WTC11 (cell line): Measurements from ENCODE around the gene GOLGA8A.
"Not testable (repeated sequence)": the region's sequence is repeated elsewhere in the genome, so short reads cannot be mapped to it uniquely, and the experiment has no call there.

Experiments
- ARID4B ChIP-seq: sonication (generic); formaldehyde crosslinking; IDR thresholded peaks from 2 replicates; pipeline ENCODE4 v1.8.0; 2023; ENCODE audit warnings: missing genetic modification reagents, mild to moderate bottlenecking, borderline replicate concordance
- ATF3 ChIP-seq: sonication (generic); formaldehyde crosslinking; conservative IDR thresholded peaks from 2 replicates; pipeline ENCODE4 v1.8.1; 2022; ENCODE audit warnings: mild to moderate bottlenecking, missing genetic modification reagents
- CTCF ChIP-seq: fragments of 200-600 bp; IDR thresholded peaks from 2 replicates; pipeline ENCODE4 v1.8.0; 2022; ENCODE audit warnings: antibody characterized with exemption
- E2F1 ChIP-seq: sonication (generic); formaldehyde crosslinking; IDR thresholded peaks from 2 replicates; pipeline ENCODE4 v1.8.0; 2022; ENCODE audit warnings: mild to moderate bottlenecking, missing genetic modification reagents
- ELF4 ChIP-seq: sonication (generic); formaldehyde crosslinking; IDR thresholded peaks from 2 replicates; pipeline ENCODE4 v1.8.1; 2022; ENCODE audit warnings: low read depth, mild to moderate bottlenecking, moderate library complexity, missing genetic modification reagents
- FOXJ3 ChIP-seq: sonication (generic); formaldehyde crosslinking; IDR thresholded peaks from 2 replicates; pipeline ENCODE4 v1.9.0; 2021; ENCODE audit warnings: missing genetic modification reagents, mild to moderate bottlenecking, borderline replicate concordance
- PRDM15 ChIP-seq: sonication (generic); formaldehyde crosslinking; IDR thresholded peaks from 2 replicates; pipeline ENCODE4 v1.8.0; 2022; ENCODE audit warnings: missing genetic modification reagents
- SMAD4 ChIP-seq: sonication (generic); formaldehyde crosslinking; IDR thresholded peaks from 2 replicates; pipeline ENCODE4 v1.8.0; 2022; ENCODE audit warnings: mild to moderate bottlenecking, missing genetic modification reagents
- SP1 ChIP-seq: sonication (generic); formaldehyde crosslinking; conservative IDR thresholded peaks from 2 replicates; pipeline ENCODE4 v1.8.1; 2022; ENCODE audit warnings: missing genetic modification reagents
- TCF7 ChIP-seq: sonication (generic); formaldehyde crosslinking; IDR thresholded peaks from 2 replicates; pipeline ENCODE4 v1.8.0; 2022; ENCODE audit warnings: mild to moderate bottlenecking, low read depth, missing genetic modification reagents, moderate library complexity
- USF2 ChIP-seq: sonication (generic); formaldehyde crosslinking; IDR thresholded peaks from 2 replicates; pipeline ENCODE4 v1.8.1; 2023; ENCODE audit warnings: mild to moderate bottlenecking, missing genetic modification reagents, moderate library complexity
- ZNF219 ChIP-seq: sonication (generic); formaldehyde crosslinking; IDR thresholded peaks from 2 replicates; pipeline ENCODE4 v1.8.0; 2023; ENCODE audit warnings: missing genetic modification reagents, mild to moderate bottlenecking, borderline replicate concordance
- TF ChIP-seq, protein P1 (sequence below): sonication (generic); formaldehyde crosslinking; IDR thresholded peaks from 2 replicates; pipeline ENCODE4 v1.8.0; 2022; ENCODE audit warnings: mild to moderate bottlenecking, missing genetic modification reagents
- TF ChIP-seq, protein P2 (sequence below): fragments of 250-450 bp; sonication (Bioruptor Pico); IDR thresholded peaks from 2 replicates; pipeline ENCODE4 v1.9.0; 2021; ENCODE audit warnings: mild to moderate bottlenecking

DNA sequence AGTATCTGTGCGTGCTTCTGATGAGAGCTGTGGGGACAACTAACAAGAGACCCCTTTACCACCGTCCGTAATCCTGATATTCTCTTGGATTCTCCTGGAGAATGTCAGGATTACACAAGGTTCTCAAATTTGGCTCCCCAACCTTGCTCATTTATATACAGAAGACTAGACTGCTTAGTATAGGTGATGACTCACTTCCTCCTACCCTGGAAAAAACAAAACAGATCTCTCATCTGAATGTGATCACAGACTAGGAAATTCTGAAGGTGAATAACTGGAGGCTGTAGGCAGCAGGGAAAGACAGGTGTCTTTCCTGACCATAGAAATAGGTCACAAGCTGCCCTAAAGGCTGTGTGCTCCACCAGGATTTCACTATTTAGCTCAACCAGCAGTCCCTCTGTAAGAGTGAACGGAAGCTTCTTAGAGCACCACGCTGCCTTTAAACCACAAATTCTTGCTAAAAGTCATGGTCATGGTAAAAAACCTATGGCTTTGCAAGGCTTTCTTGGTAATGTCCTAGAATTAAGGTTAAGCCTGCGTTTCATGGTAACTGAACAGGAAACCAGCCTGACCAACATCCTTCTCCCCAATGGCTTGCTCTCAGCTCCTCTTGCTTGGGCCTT is 39.9 kb downstream of the GOLGA8A start:
- TF ChIP-seq CTCF; ZNF219 (CRISPR knock-in tag); ARID4B; USF2; FOXJ3 (CRISPR knock-in tag); PRDM15 (CRISPR knock-in tag); TCF7 (CRISPR knock-in tag); ATF3; SP1 (CRISPR knock-in tag); ELF4; E2F1 (CRISPR knock-in tag); SMAD4 (CRISPR knock-in tag): not testable (repeated sequence)
- TF ChIP-seq, protein P1, sequence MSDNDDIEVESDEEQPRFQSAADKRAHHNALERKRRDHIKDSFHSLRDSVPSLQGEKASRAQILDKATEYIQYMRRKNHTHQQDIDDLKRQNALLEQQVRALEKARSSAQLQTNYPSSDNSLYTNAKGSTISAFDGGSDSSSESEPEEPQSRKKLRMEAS (CRISPR knock-in tag), result not testable (repeated sequence)
- TF ChIP-seq, protein P2, sequence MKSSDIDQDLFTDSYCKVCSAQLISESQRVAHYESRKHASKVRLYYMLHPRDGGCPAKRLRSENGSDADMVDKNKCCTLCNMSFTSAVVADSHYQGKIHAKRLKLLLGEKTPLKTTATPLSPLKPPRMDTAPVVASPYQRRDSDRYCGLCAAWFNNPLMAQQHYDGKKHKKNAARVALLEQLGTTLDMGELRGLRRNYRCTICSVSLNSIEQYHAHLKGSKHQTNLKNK, result not testable (repeated sequence)
